ENCODE results near the gene RASA1.

DNA sequence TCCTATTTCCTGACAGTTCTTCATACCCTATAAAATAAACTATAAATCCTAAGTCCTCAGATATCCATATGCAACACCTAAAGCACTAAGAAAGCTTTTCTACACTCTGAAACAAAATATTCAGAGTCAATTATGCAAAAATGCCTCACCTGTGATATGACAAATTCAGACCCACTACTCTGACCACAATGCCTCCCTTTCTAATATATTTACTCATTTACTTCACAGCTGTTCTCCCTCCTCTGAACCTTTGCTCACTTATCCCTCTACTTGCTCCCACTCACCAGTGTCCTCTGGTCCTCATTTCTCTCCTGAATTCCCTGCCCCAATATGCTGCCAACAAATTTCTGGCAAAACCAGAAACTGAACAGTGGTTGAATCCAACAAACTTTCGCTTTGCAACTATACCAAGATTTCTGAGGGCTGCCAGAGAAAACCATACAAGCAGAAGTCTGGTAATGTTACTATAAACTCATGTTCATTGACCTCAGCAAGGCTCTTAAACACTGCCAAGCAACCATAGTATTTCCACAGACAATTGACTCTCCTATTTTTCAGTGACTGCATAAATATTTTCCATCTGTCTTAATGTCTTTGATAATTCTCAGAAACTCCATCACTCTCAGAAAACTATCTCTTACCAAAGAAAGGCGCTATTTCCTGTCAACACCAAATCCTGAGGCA lies 137.9 kb downstream of the RASA1 start:
- TF ChIP-seq, protein P1, sequence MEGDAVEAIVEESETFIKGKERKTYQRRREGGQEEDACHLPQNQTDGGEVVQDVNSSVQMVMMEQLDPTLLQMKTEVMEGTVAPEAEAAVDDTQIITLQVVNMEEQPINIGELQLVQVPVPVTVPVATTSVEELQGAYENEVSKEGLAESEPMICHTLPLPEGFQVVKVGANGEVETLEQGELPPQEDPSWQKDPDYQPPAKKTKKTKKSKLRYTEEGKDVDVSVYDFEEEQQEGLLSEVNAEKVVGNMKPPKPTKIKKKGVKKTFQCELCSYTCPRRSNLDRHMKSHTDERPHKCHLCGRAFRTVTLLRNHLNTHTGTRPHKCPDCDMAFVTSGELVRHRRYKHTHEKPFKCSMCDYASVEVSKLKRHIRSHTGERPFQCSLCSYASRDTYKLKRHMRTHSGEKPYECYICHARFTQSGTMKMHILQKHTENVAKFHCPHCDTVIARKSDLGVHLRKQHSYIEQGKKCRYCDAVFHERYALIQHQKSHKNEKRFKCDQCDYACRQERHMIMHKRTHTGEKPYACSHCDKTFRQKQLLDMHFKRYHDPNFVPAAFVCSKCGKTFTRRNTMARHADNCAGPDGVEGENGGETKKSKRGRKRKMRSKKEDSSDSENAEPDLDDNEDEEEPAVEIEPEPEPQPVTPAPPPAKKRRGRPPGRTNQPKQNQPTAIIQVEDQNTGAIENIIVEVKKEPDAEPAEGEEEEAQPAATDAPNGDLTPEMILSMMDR (IDR thresholded peaks at IDR 0.05), result no peak
- no peak for TF ChIP-seq POLR2A (IDR thresholded peaks at IDR 0.05)

Measured in ovary (tissue), 3 donors.